Upper lobe of left lung (tissue), 4 donors: ENCODE results near the gene ACLY.

Experiments used
- POLR2A ChIP-seq, 4 donors: fragments of 450-650 bp; IDR thresholded peaks; one replicate each; pipeline ENCODE4 v1.5.1; 2016 to 2017; ENCODE audit warnings: antibody characterized with exemption in 4 of 4, mild to moderate bottlenecking in 2 of 4
- POLR2AphosphoS5 ChIP-seq, 2 donors: sonication (generic); formaldehyde crosslinking; IDR thresholded peaks; one replicate each; pipeline ENCODE4 v1.5.1; 2017; ENCODE audit warnings: antibody characterized with exemption in 2 of 2
- TF ChIP-seq, protein P1 (sequence below), 6 experiments: fragments of 450-650 bp in 4 of 6; fragments of 200-600 bp in 2 of 6; sonication (generic) in 2 of 6; IDR thresholded peaks; one replicate each; pipeline ENCODE4 v1.5.1; 2016 to 2019; ENCODE audit warnings: antibody characterized with exemption in 6 of 6

DNA sequence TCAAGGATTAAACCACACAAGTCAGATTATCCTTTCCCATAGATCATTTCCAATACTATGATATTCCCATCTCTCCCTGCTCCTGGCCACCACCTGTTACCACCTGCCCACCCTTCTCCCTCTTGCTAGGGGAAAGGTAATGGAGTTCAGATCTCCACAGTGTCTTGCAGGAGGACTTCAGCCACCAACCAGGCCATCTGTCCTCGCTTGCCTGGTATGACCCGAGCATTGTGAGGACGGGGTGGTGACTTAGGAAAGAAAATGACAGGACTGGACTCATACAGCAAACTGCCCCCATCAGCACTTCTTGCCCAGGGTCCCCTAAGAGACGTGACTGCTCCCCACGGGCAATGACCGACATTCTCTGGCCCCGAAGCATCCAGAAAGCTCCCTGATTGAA lies 95.2 kb downstream of the ACLY start:
- TF ChIP-seq, protein P1, sequence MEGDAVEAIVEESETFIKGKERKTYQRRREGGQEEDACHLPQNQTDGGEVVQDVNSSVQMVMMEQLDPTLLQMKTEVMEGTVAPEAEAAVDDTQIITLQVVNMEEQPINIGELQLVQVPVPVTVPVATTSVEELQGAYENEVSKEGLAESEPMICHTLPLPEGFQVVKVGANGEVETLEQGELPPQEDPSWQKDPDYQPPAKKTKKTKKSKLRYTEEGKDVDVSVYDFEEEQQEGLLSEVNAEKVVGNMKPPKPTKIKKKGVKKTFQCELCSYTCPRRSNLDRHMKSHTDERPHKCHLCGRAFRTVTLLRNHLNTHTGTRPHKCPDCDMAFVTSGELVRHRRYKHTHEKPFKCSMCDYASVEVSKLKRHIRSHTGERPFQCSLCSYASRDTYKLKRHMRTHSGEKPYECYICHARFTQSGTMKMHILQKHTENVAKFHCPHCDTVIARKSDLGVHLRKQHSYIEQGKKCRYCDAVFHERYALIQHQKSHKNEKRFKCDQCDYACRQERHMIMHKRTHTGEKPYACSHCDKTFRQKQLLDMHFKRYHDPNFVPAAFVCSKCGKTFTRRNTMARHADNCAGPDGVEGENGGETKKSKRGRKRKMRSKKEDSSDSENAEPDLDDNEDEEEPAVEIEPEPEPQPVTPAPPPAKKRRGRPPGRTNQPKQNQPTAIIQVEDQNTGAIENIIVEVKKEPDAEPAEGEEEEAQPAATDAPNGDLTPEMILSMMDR (IDR thresholded peaks at IDR 0.05): no peak
- TF ChIP-seq POLR2AphosphoS5 (IDR thresholded peaks at IDR 0.05) (no peak), POLR2A (IDR thresholded peaks at IDR 0.05) (no peak)
